ENCODE results near the gene BMP5.

DNA sequence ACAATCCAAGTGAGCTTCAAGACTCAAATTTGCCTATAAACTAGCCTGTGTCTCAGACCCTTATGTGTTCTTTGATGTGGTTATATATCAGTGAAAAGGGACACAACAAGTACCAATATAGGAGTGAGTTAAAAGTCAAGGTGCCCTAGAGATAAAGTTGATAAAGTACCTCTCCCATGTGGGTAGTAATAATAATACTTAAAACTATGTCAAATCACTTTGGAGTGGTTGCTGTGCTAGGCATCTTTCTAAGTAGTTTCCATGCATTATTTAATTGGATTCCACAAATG, 100.4 kb downstream of the BMP5 start:
- TF ChIP-seq, protein P1, sequence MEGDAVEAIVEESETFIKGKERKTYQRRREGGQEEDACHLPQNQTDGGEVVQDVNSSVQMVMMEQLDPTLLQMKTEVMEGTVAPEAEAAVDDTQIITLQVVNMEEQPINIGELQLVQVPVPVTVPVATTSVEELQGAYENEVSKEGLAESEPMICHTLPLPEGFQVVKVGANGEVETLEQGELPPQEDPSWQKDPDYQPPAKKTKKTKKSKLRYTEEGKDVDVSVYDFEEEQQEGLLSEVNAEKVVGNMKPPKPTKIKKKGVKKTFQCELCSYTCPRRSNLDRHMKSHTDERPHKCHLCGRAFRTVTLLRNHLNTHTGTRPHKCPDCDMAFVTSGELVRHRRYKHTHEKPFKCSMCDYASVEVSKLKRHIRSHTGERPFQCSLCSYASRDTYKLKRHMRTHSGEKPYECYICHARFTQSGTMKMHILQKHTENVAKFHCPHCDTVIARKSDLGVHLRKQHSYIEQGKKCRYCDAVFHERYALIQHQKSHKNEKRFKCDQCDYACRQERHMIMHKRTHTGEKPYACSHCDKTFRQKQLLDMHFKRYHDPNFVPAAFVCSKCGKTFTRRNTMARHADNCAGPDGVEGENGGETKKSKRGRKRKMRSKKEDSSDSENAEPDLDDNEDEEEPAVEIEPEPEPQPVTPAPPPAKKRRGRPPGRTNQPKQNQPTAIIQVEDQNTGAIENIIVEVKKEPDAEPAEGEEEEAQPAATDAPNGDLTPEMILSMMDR (IDR thresholded peaks at IDR 0.05): no peak
- TF ChIP-seq POLR2AphosphoS5 (IDR thresholded peaks at IDR 0.05): no peak
